Prostate gland (tissue), 2 donors: ENCODE results near the gene CRYZ. TPM values are rescaled to one million over a fixed set of nuclear protein-coding genes. Genes with fewer than 3 reads are reported as not detected.
"Not testable (repeated sequence)": the region's sequence is repeated elsewhere in the genome, so short reads cannot be mapped to it uniquely, and the experiment has no call there.

ENCODE experiments used
- DNase-seq: peaks from one replicate; pipeline ENCODE4 v3.0.0-alpha.2; 2019; ENCODE audit warnings: low spot score
- H3K27ac ChIP-seq, 2 donors: fragments of 200-600 bp; sonication (generic); 2 replicates each; pipeline ENCODE4 v1.5.1; 2017 to 2019
- H3K27me3 ChIP-seq: fragments of 200-600 bp; sonication (generic); replicated peaks from 2 replicates; pipeline ENCODE4 v1.5.1; 2019; ENCODE audit not compliant: insufficient read depth
- H3K36me3 ChIP-seq, 2 donors: fragments of 200-600 bp; sonication (generic); 1 replicate in 1 of 2; 2 replicates in 1 of 2; pipeline versions ENCODE4 v1.5.1 to v1.8.1; 2017 to 2019
- H3K4me1 ChIP-seq: fragments of 200-600 bp; sonication (generic); replicated peaks from 2 replicates; pipeline ENCODE4 v1.5.1; 2019
- H3K4me3 ChIP-seq, 2 donors: fragments of 200-600 bp; sonication (generic); 2 replicates each; pipeline ENCODE4 v1.5.1; 2017 to 2019
- H3K9me3 ChIP-seq: fragments of 200-600 bp; sonication (generic); 2 replicates; pipeline ENCODE4 v1.5.1; 2017
- POLR2A ChIP-seq: fragments of 450-650 bp; IDR thresholded peaks from one replicate; pipeline ENCODE4 v1.6.1; 2016; ENCODE audit warnings: antibody characterized with exemption, mild to moderate bottlenecking
- POLR2AphosphoS5 ChIP-seq: sonication (generic); formaldehyde crosslinking; IDR thresholded peaks from one replicate; pipeline ENCODE4 v1.6.1; 2017; ENCODE audit warnings: antibody characterized with exemption
- WGBS: methylation state at CpG from one replicate; pipeline ENCODE4 v1.1.5; 2018; 5-methylcytosine and 5-hydroxymethylcytosine counted together
- intact Hi-C: fragments of 100-400 bp; cut with DNase I; formaldehyde crosslinking; loops from one replicate; pipeline ENCODE4 v1.14.2; 2022
- total RNA-seq, 2 donors: library from RNA; depleted of rRNA; stranded (reverse); fragments of >200 nt; gene quantifications; one replicate each; pipeline ENCODE4 v1.1.0, GENCODE V29; 2016
- TF ChIP-seq, protein P1 (sequence below), 4 experiments: fragments of 200-600 bp in 2 of 4; fragments of 450-650 bp in 2 of 4; sonication (generic) in 2 of 4; IDR thresholded peaks; 1 replicate in 3 of 4; 2 replicates in 1 of 4; pipeline ENCODE4 v1.5.1; 2016 to 2019; ENCODE audit warnings: antibody characterized with exemption in 4 of 4, mild to moderate bottlenecking in 2 of 4, moderate library complexity in 2 of 4

CRYZ gene
- total RNA-seq, 2 donors from 2014 or later = 21.2 to 41.9 TPM

DNA sequence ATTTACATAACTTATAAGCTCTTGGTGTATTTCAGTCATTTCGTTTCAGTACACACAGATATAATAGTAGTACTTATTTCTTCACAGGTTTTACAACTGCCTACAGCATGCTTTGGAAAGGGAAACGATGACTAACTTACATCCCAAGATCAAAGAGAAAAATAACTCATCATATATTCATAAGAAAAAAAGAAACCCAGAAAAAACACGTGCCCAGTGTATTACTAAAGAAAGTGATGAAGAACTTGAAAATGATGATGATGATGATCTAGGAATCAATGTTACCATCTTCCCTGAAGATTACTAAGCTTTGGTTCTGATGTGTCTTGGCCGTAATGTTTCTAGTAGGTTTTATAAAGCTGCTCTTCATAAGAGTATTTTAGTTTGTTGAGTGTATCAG, 31.0 kb upstream of the CRYZ start:
- intact Hi-C loops = no loop called here
- no peaks in the 10 kb centered on the region for H3K27me3 ChIP-seq
- 83% methylated on average over 4 of the region's 4 CpGs for WGBS
- no peak overlapping the region for H3K27ac ChIP-seq
- DNase-seq = no peak
- no peaks in the 10 kb centered on the region for H3K4me1 ChIP-seq
- H3K36me3 ChIP-seq = no peaks in the 10 kb centered on the region
- no peaks in the 10 kb centered on the region for H3K9me3 ChIP-seq
- H3K4me3 ChIP-seq = no peak overlapping the region
- no peak for TF ChIP-seq POLR2AphosphoS5
- TF ChIP-seq POLR2A = no peak

DNA sequence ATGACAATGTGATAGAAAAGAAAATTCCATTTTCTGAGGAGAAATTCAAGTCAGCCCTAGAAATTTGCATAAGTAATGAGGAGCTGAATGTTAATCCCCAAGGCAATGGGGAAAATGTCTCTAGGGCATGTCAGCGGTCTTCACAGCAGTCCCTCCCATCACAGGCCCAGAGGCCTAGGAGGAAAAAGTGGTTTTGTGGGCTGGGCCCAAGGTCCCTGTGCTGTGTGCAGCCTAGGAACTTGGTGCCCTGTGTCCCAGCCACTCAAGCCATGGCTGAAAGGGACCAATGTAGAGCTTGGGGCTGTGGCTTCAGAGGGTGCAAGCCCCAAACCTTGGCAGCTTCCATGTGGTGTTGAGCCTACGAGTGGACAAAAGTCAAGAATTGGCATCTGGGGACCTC, 23.8 kb upstream of the CRYZ start:
- H3K27me3 ChIP-seq, H3K4me3 ChIP-seq, DNase-seq, intact Hi-C loops, H3K4me1 ChIP-seq, H3K9me3 ChIP-seq, H3K27ac ChIP-seq: not testable (repeated sequence)
- 96% methylated on average over 2 of the region's 2 CpGs for WGBS
- peaks cover 0 to 14% of the 10 kb centered on the region in 2 donors for H3K36me3 ChIP-seq

DNA sequence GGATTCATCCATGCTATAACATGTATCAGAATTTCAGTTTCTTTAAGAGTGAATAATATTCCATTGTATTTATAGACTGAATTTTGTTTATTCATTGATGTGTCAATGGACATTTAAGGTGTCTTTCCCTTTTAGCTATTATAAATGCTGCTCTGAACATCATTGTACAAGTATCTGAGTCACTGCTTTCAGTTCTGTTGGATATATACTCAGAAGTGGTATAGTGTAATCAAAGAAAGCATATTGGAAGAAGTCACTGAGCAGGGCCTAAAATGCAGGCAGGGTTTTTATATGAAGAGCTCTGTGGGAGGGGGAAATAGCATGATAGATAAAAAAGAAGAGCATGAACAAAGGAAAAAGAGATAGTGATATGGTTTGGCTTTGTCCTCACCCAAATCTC, 22.6 kb upstream of the CRYZ start:
- DNase-seq = no peak
- Histone ChIP-seq H3K9me3 (no peaks in the 10 kb centered on the region), H3K36me3 (peaks cover 0 to 14% of the 10 kb centered on the region in 2 donors), H3K27me3 (no peaks in the 10 kb centered on the region), H3K4me3 (no peak overlapping the region), H3K27ac (no peak overlapping the region), H3K4me1 (no peaks in the 10 kb centered on the region)
- intact Hi-C loops = no loop called here
- TF ChIP-seq POLR2AphosphoS5 = no peak
- TF ChIP-seq, protein P1, sequence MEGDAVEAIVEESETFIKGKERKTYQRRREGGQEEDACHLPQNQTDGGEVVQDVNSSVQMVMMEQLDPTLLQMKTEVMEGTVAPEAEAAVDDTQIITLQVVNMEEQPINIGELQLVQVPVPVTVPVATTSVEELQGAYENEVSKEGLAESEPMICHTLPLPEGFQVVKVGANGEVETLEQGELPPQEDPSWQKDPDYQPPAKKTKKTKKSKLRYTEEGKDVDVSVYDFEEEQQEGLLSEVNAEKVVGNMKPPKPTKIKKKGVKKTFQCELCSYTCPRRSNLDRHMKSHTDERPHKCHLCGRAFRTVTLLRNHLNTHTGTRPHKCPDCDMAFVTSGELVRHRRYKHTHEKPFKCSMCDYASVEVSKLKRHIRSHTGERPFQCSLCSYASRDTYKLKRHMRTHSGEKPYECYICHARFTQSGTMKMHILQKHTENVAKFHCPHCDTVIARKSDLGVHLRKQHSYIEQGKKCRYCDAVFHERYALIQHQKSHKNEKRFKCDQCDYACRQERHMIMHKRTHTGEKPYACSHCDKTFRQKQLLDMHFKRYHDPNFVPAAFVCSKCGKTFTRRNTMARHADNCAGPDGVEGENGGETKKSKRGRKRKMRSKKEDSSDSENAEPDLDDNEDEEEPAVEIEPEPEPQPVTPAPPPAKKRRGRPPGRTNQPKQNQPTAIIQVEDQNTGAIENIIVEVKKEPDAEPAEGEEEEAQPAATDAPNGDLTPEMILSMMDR (IDR thresholded peaks at IDR 0.05) = no peak
- TF ChIP-seq POLR2A = no peak

DNA sequence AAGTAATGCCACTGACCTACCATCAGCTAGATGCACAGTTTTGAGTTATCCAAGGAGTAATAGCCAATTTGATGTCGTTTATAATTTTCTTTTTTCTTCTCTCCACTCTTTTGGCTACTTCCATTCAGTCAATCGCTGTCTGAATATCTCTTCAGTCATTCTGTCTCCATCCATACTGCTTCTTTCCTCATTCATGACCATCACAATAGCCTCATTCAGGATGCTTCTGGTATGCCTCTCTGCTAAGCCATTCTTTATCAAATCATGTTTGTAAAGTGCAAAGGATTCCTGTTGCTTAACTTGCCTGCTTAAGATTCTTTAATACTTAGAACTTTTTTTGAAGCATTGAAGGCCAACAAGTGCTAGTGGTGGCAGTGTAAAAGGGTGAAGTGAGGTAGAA, 20.3 kb upstream of the CRYZ start:
- WGBS = 96% methylated on average over 2 of the region's 2 CpGs
- Histone ChIP-seq H3K9me3 (no peaks in the 10 kb centered on the region), H3K4me1 (no peaks in the 10 kb centered on the region), H3K4me3 (no peak overlapping the region), H3K27me3 (no peaks in the 10 kb centered on the region), H3K36me3 (peaks cover 0 to 14% of the 10 kb centered on the region in 2 donors), H3K27ac (no peak overlapping the region)
- no peak for DNase-seq
- TF ChIP-seq, protein P1 (IDR thresholded peaks at IDR 0.05) = no peak
- no peak for TF ChIP-seq POLR2AphosphoS5
- TF ChIP-seq POLR2A = no peak
- intact Hi-C loops = no loop called here

DNA sequence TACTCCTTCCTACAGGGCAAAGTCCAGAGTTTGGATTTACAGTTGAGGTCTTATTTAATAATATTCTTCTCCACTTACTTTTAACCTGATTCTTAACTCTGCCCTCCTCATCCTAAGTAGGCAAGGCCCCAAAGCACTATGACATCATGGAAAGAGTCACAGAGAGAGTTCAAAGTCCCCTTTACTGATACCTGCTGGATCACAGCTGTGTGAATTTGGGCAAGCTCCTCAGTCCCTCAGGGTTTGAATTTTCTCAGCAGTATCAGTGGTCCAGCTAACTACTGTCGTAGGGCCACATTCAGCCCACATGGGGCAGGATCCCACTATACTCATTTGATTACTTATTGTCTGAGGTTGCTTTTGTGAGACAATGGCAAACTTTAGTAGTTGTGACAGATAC, 16.1 kb upstream of the CRYZ start:
- no peaks in the 10 kb centered on the region for H3K9me3 ChIP-seq
- intact Hi-C loops = no loop called here
- no peak for DNase-seq
- peaks cover 0 to 7% of the 10 kb centered on the region in 2 donors for H3K36me3 ChIP-seq
- H3K27ac ChIP-seq = no peak overlapping the region
- H3K27me3 ChIP-seq = no peaks in the 10 kb centered on the region
- TF ChIP-seq POLR2A = no peak
- TF ChIP-seq, protein P1 (IDR thresholded peaks at IDR 0.05) = no peak
- no peak for TF ChIP-seq POLR2AphosphoS5
- WGBS = 96% methylated on average over 1 of the region's 1 CpG
- no peaks in the 10 kb centered on the region for H3K4me1 ChIP-seq
- H3K4me3 ChIP-seq = no peak overlapping the region

DNA sequence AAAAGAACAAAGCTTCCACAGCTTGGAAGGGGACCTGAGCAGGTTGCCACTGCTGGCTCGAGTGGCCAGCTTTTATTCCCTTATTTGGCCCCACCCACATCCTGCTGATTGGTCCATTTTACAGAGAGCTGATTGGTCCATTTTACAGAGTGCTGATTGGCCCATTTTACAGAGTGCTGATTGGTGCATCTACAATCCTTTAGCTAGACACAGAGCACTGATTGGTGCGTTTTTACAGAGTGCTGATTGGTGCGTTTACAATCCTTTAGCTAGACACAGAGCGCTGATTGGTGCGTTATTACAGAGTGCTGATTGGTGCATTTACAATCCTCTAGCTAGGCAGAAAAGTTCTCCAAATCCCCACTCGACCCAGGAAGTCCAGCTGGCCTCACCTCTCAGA, 12.4 kb upstream of the CRYZ start:
- H3K4me3 ChIP-seq, H3K36me3 ChIP-seq, DNase-seq, H3K4me1 ChIP-seq, H3K27me3 ChIP-seq, H3K9me3 ChIP-seq, intact Hi-C loops, H3K27ac ChIP-seq: not testable (repeated sequence)
- WGBS = 86% methylated on average over 6 of the region's 6 CpGs

DNA sequence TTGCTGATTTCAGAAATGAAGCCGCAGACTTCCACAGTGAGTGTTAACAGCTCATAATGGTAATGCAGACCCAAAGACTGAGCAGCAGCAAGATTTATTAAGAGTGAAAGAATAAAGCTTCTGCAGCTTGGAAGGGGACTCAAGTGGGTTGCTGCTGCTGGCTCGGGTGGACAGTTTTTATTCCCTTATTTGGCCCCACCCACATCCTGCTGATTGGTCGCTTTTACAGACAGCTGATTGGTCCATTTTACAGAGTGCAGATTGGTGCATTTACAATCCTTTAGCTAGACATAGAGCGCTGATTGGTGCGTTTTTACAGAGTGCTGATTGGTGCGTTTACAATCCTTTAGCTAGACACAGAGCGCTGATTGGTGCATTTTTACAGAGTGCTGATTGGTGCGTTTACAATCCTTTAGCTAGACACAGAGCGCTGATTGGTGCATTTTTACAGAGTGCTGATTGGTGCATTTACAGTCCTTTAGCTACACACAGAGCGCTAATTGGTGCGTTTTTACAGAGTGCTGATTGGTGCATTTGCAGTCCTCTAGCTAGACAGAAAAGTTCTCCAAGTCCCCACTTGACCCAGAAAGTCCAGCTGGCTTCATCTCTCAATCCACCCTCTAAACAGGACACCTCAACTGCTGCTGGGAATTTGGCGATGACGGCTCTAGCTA, 7.6 kb upstream of the CRYZ start:
- DNase-seq, H3K27ac ChIP-seq, H3K27me3 ChIP-seq, H3K36me3 ChIP-seq, intact Hi-C loops, H3K9me3 ChIP-seq, H3K4me3 ChIP-seq, H3K4me1 ChIP-seq: not testable (repeated sequence)
- 98% methylated on average over 13 of the region's 13 CpGs for WGBS
